CD4-positive, CD25-positive, alpha-beta regulatory T cell (primary cell): Measurements from ENCODE around the gene SDK1. TPM values are rescaled to one million over a fixed set of nuclear protein-coding genes. Genes with fewer than 3 reads are reported as not detected.

Source experiments
- ATAC-seq, 2 donors: fragments of 150-1000 bp; cut with Tn5 transposase; one replicate each; pipeline ENCODE4 v1.10.0; 2021; ENCODE audit warnings: low read depth in 2 of 2, moderate number of reproducible peaks in 2 of 2, moderate library complexity in 1 of 2
- DNase-seq, 3 donors: peaks; one replicate each; pipeline versions ENCODE4 v3.0.0 to v3.0.0-alpha.2; 2012 to 2022; ENCODE audit warnings: mixed read lengths in 1 of 3
- H3K27ac ChIP-seq: one replicate; pipeline ENCODE4 v1.7.0; 2013; ENCODE audit warnings: mild to moderate bottlenecking, low read length; ENCODE audit not compliant: insufficient read depth, poor library complexity, severe bottlenecking
- H3K27me3 ChIP-seq: one replicate; pipeline ENCODE4 v1.7.0; 2013; ENCODE audit warnings: low read length; ENCODE audit not compliant: control insufficient read depth, insufficient read depth
- H3K36me3 ChIP-seq: one replicate; pipeline ENCODE4 v1.7.0; 2013; ENCODE audit warnings: mild to moderate bottlenecking, low read length, moderate library complexity; ENCODE audit not compliant: control insufficient read depth, insufficient read depth
- H3K4me1 ChIP-seq: 2 replicates; pipeline ENCODE4 v1.7.0; 2013; ENCODE audit warnings: mild to moderate bottlenecking, low read length; ENCODE audit not compliant: insufficient read depth, control insufficient read depth, poor library complexity, severe bottlenecking
- H3K4me3 ChIP-seq: one replicate; pipeline ENCODE4 v1.7.0; 2013; ENCODE audit warnings: low read depth, mild to moderate bottlenecking, low read length, moderate library complexity
- H3K9me3 ChIP-seq, 2 experiments: 1 replicate in 1 of 2; 2 replicates in 1 of 2; pipeline ENCODE4 v1.7.0; 2013; ENCODE audit warnings: low read length in 2 of 2, mild to moderate bottlenecking in 1 of 2, moderate library complexity in 1 of 2; ENCODE audit not compliant: control insufficient read depth in 2 of 2
- H3K27ac Mint-ChIP-seq, 3 donors: one replicate each; pipeline ENCODE4 v1.8.0; 2020 to 2022; ENCODE audit warnings: mild to moderate bottlenecking in 3 of 3, mixed read lengths in 3 of 3, moderate library complexity in 2 of 3
- H3K27me3 Mint-ChIP-seq: one replicate; pipeline ENCODE4 v1.8.0; 2022; ENCODE audit warnings: mild to moderate bottlenecking, mixed read lengths
- H3K36me3 Mint-ChIP-seq: one replicate; pipeline ENCODE4 v1.8.0; 2020; ENCODE audit warnings: mixed read lengths
- H3K4me1 Mint-ChIP-seq, 4 donors: one replicate each; pipeline ENCODE4 v1.8.0; 2020 to 2022; ENCODE audit warnings: mixed read lengths in 4 of 4, mild to moderate bottlenecking in 1 of 4
- H3K4me3 Mint-ChIP-seq, 4 donors: one replicate each; pipeline ENCODE4 v1.8.0; 2020 to 2022; ENCODE audit warnings: mild to moderate bottlenecking in 4 of 4, mixed read lengths in 4 of 4, moderate library complexity in 3 of 4
- H3K9me3 Mint-ChIP-seq, 7 donors: one replicate each; pipeline ENCODE4 v1.8.0; 2020 to 2022; ENCODE audit warnings: mixed read lengths in 7 of 7, mild to moderate bottlenecking in 3 of 7, moderate library complexity in 2 of 7
- polyA plus RNA-seq, 4 donors: library from polyadenylated mRNA; unstranded; fragments of 300-500 nt; fragmentation: Illumina TruSeq; gene quantifications; one replicate each; pipeline ENCODE4 v1.2.3, GENCODE V29; 2021
- total RNA-seq: library from RNA; stranded (reverse); gene quantifications from one replicate; pipeline ENCODE4 v1.2.3, GENCODE V29; 2022

SDK1 gene
- total and polyA plus RNA-seq, 5 donors from 2014 or later, result 0.47 TPM; not detected in 4

GRCh38 chr7:4131063-4131462 lies 830.0 kb downstream of the SDK1 start:
- Histone ChIP-seq H3K36me3 (no peaks in the 10 kb centered on the region), H3K9me3 (no peaks in the 10 kb centered on the region), H3K27me3 (no peaks in the 10 kb centered on the region), H3K27ac (no peak overlapping the region), H3K4me1 (no peaks in the 10 kb centered on the region), H3K4me3 (no peak overlapping the region)
- Mint-ChIP-seq H3K4me1 (no peaks in the 10 kb centered on the region), H3K36me3 (no peaks in the 10 kb centered on the region), H3K27me3 (no peaks in the 10 kb centered on the region), H3K9me3 (peaks cover 0 to 1% (median 0%) of the 10 kb centered on the region in 7 donors), H3K27ac (no peak overlapping the region), H3K4me3 (no peak overlapping the region)
- DNase-seq, result no peak
- no peak for ATAC-seq

- H3K27me3 Mint-ChIP-seq, result no peaks in the 10 kb centered on the region
- H3K36me3 ChIP-seq, result no peaks in the 10 kb centered on the region
- peaks cover 0 to 1% (median 0%) of the 10 kb centered on the region in 7 donors for H3K9me3 Mint-ChIP-seq
- H3K27ac ChIP-seq, result no peak overlapping the region
- H3K9me3 ChIP-seq, result no peaks in the 10 kb centered on the region
- no peaks in the 10 kb centered on the region for H3K27me3 ChIP-seq
- no peaks in the 10 kb centered on the region for H3K4me1 Mint-ChIP-seq
- no peak overlapping the region for H3K4me3 Mint-ChIP-seq
- no peaks in the 10 kb centered on the region for H3K36me3 Mint-ChIP-seq
- peak overlapping the region in 1 of 3 donors; percentile 95 for H3K27ac Mint-ChIP-seq
- H3K4me3 ChIP-seq, result no peak overlapping the region
- H3K4me1 ChIP-seq, result no peaks in the 10 kb centered on the region
- ATAC-seq, result no peak
- DNase-seq, result no peak
These were observed 831.2 kb downstream of the SDK1 start for GRCh38 chr7:4132221-4132620.

GRCh38 chr7:4133491-4134044 lies 832.5 kb downstream of the SDK1 start:
- no peak for ATAC-seq

GRCh38 chr7:4134204-4134603 lies 833.2 kb downstream of the SDK1 start:
- no peak overlapping the region for H3K27ac ChIP-seq
- H3K4me1 Mint-ChIP-seq, result no peaks in the 10 kb centered on the region

More at GRCh38 chr7:4133491-4134044, 832.5 kb downstream of the SDK1 start:
- Mint-ChIP-seq H3K27me3 (no peaks in the 10 kb centered on the region), H3K4me3 (no peak overlapping the region), H3K9me3 (peaks cover 0 to under 1% (median 0%) of the 10 kb centered on the region in 7 donors), H3K27ac (no peak overlapping the region), H3K36me3 (no peaks in the 10 kb centered on the region), H3K4me1 (no peaks in the 10 kb centered on the region)
- H3K27ac ChIP-seq, result no peak overlapping the region
- no peaks in the 10 kb centered on the region for H3K27me3 ChIP-seq
- DNase-seq, result no peak
- H3K36me3 ChIP-seq, result no peaks in the 10 kb centered on the region
- no peaks in the 10 kb centered on the region for H3K9me3 ChIP-seq
- H3K4me3 ChIP-seq, result no peak overlapping the region
- no peaks in the 10 kb centered on the region for H3K4me1 ChIP-seq

GRCh38 chr7:4134631-4135030 lies 833.6 kb downstream of the SDK1 start:
- Histone ChIP-seq H3K36me3 (no peaks in the 10 kb centered on the region), H3K9me3 (no peaks in the 10 kb centered on the region), H3K4me3 (no peak overlapping the region), H3K27me3 (no peaks in the 10 kb centered on the region), H3K27ac (no peak overlapping the region), H3K4me1 (no peaks in the 10 kb centered on the region)
- H3K4me1 Mint-ChIP-seq, result no peaks in the 10 kb centered on the region
- ATAC-seq (no peak), DNase-seq (no peak)
- H3K36me3 Mint-ChIP-seq, result no peaks in the 10 kb centered on the region
- peaks cover 0 to 2% (median 0%) of the 10 kb centered on the region in 7 donors for H3K9me3 Mint-ChIP-seq
- H3K4me3 Mint-ChIP-seq, result no peak overlapping the region
- H3K27me3 Mint-ChIP-seq, result no peaks in the 10 kb centered on the region
- H3K27ac Mint-ChIP-seq, result no peak overlapping the region

More at GRCh38 chr7:4134204-4134603, 833.2 kb downstream of the SDK1 start:
- Mint-ChIP-seq H3K36me3 (no peaks in the 10 kb centered on the region), H3K27ac (no peak overlapping the region), H3K27me3 (no peaks in the 10 kb centered on the region), H3K9me3 (peaks cover 0 to 2% (median 0%) of the 10 kb centered on the region in 7 donors), H3K4me3 (no peak overlapping the region)
- no peak overlapping the region for H3K4me3 ChIP-seq
- DNase-seq (no peak), ATAC-seq (no peak)
- no peaks in the 10 kb centered on the region for H3K36me3 ChIP-seq
- H3K27me3 ChIP-seq, result no peaks in the 10 kb centered on the region
- H3K9me3 ChIP-seq, result no peaks in the 10 kb centered on the region
- no peaks in the 10 kb centered on the region for H3K4me1 ChIP-seq

- no peaks in the 10 kb centered on the region for H3K9me3 ChIP-seq
- H3K9me3 Mint-ChIP-seq, result peaks cover 0 to 2% (median 0%) of the 10 kb centered on the region in 7 donors
- H3K4me3 Mint-ChIP-seq, result no peak overlapping the region
- DNase-seq, result no peak
- no peaks in the 10 kb centered on the region for H3K27me3 ChIP-seq
- H3K36me3 Mint-ChIP-seq, result no peaks in the 10 kb centered on the region
- H3K4me1 Mint-ChIP-seq, result no peaks in the 10 kb centered on the region
- H3K4me3 ChIP-seq, result no peak overlapping the region
- H3K27me3 Mint-ChIP-seq, result no peaks in the 10 kb centered on the region
- H3K27ac Mint-ChIP-seq, result no peak overlapping the region
- ATAC-seq, result no peak
- no peaks in the 10 kb centered on the region for H3K36me3 ChIP-seq
- no peak overlapping the region for H3K27ac ChIP-seq
- no peaks in the 10 kb centered on the region for H3K4me1 ChIP-seq
These were observed 834.2 kb downstream of the SDK1 start for GRCh38 chr7:4135301-4135700.

DNA sequence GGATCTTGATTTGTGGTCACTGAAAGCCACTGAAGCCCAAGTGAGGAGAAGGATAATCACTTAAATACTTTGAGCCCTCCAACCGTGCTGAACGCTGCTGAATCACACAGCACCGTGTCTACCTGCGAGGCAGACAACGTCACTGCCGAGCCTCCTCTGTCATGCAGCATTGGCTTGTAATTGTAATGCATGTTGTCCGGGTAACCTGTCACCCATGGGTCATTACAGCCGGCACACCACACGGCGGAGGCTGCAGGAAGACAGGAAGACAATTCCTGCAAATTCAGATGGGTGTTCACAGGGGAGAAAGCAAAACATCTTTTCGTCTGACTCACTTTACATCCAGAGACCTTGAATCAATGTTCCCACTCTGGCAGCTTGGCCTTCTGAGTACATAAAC lies 835.0 kb downstream of the SDK1 start:
- no peaks in the 10 kb centered on the region for H3K27me3 Mint-ChIP-seq
- Histone ChIP-seq H3K27ac (no peak overlapping the region), H3K9me3 (no peaks in the 10 kb centered on the region), H3K36me3 (no peaks in the 10 kb centered on the region), H3K4me1 (no peaks in the 10 kb centered on the region), H3K4me3 (no peak overlapping the region), H3K27me3 (no peaks in the 10 kb centered on the region)
- no peak for DNase-seq
- no peaks in the 10 kb centered on the region for H3K36me3 Mint-ChIP-seq
- H3K4me3 Mint-ChIP-seq, result no peak overlapping the region
- H3K27ac Mint-ChIP-seq, result no peak overlapping the region
- no peaks in the 10 kb centered on the region for H3K4me1 Mint-ChIP-seq
- no peak for ATAC-seq
- peaks cover 0 to 2% (median 0%) of the 10 kb centered on the region in 7 donors for H3K9me3 Mint-ChIP-seq

GRCh38 chr7:4136501-4137110 lies 835.6 kb downstream of the SDK1 start:
- Histone ChIP-seq H3K27ac (no peak overlapping the region), H3K4me3 (no peak overlapping the region), H3K9me3 (no peaks in the 10 kb centered on the region), H3K36me3 (no peaks in the 10 kb centered on the region), H3K4me1 (no peaks in the 10 kb centered on the region), H3K27me3 (no peaks in the 10 kb centered on the region)
- H3K36me3 Mint-ChIP-seq, result no peaks in the 10 kb centered on the region
- H3K27ac Mint-ChIP-seq, result no peak overlapping the region
- no peaks in the 10 kb centered on the region for H3K4me1 Mint-ChIP-seq
- H3K27me3 Mint-ChIP-seq, result no peaks in the 10 kb centered on the region
- H3K4me3 Mint-ChIP-seq, result no peak overlapping the region
- DNase-seq (no peak), ATAC-seq (no peak)
- H3K9me3 Mint-ChIP-seq, result peaks cover 0 to 2% (median 0%) of the 10 kb centered on the region in 7 donors
